ENCODE measurements around the gene OXCT2.
A peak's percentile ranks its signal among the peaks of the same experiment; 100 is the strongest.

The OXCT2 gene

DNA sequence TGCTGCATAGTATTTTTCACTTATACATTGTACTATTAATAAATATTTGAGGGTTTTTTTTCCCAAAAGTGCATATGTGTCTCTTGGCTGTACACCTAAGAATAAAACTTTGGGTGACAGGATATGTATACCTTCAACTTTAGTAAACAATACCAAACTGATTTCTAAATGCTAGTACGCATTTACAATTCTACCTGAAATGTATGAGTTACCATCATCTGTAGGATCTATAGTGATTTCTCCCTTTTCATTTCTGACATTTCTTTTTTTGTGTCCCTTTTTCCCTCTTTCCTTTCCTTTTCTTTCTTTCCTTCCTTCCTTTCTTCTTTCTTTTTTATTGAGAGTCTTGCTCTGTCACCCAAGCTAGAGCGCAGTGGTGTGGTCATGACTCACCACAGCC, 34.2 kb upstream of the OXCT2 start:
- no peak for DNase-seq (ENCODE audit: low spot score)
- TF ChIP-seq CTCF (IDR thresholded peaks at IDR 0.05; ENCODE audit: extremely low read depth, missing control alignments) = no peak

- TF ChIP-seq CTCF (IDR thresholded peaks at IDR 0.05; ENCODE audit: extremely low read depth, missing control alignments) = no peak
- DNase-seq (ENCODE audit: low spot score) = no peak
Observed at GRCh38 chr1:39802496-39803260, 31.5 kb upstream of the OXCT2 start.

DNA sequence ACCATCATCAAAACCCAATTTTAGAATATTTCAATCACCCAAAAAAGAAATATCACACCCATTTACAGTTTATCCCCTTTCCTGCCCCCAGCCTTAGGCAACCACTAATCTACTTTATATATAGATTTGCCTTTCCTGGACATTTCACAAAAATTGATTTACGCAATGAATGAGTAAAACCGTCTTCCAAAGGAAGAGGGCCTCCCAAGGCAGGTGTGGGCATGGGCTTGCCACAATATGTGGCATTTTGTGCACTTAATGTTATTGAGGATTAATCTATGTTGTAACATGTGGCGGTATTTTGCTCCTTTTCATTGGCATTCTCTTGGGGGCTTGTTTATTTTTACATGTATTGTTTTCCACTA, 29.3 kb upstream of the OXCT2 start:
- no peak for TF ChIP-seq CTCF (IDR thresholded peaks at IDR 0.05; ENCODE audit: extremely low read depth, missing control alignments)
- DNase-seq (ENCODE audit: low spot score) = no peak

DNA sequence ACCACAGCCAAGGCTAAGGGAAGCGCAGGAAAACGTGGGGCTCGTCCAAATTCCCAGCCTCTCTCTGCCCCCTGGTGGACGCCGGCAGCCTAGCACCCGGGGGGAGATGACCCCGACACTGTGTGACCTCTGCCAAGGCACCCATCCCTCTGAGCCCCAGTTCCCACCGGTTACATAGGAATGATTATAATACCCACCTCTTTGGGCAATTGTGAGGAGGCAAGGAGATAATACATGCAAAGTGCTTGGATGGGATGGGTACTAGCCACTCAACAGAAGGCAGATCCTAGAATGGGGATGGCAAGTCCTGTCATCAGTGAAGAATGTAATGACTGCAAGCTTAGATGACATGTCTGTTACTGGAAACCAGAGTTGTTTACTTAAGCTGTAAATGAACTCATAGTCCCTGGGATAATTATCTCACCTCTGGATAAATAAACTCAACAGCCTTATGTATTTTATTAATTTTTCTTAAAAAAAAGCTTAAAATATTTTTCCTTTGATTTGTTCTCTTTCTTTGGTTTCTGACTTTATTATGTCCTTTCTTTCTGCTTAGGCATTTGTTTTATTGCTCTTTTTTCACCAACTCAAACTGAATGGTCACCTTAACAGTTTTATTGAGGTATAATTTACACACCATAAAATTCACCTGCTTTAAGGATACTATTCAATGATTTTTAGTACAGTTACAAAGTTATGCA, 28.8 kb upstream of the OXCT2 start:
- DNase-seq (ENCODE audit: low spot score) = peak; percentile 81
- peak; percentile 82 for TF ChIP-seq CTCF (IDR thresholded peaks at IDR 0.05; ENCODE audit: extremely low read depth, missing control alignments)

- DNase-seq (ENCODE audit: low spot score) = peak; percentile 91
- TF ChIP-seq CTCF (IDR thresholded peaks at IDR 0.05; ENCODE audit: extremely low read depth, missing control alignments) = peak; percentile 64
Observed at GRCh38 chr1:39798859-39799769, 28.0 kb upstream of the OXCT2 start.

- TF ChIP-seq CTCF (IDR thresholded peaks at IDR 0.05; ENCODE audit: extremely low read depth, missing control alignments) = no peak
- DNase-seq (ENCODE audit: low spot score) = no peak
Observed at GRCh38 chr1:39795651-39796050, 24.5 kb upstream of the OXCT2 start.

Measured in GM20000 (cell line).